ENCODE data around the gene PNMA6E.

- TF ChIP-seq CTCF (IDR thresholded peaks at IDR 0.05) (no peak), POLR2AphosphoS5 (IDR thresholded peaks at IDR 0.05; ENCODE audit: insufficient read depth in 1 of 2, low read depth in 1 of 2) (no peak), POLR2A (IDR thresholded peaks at IDR 0.05) (no peak)
Measured at GRCh38 chrX:153372949-153373348, 28.2 kb downstream of the PNMA6E start.

All from vagina (tissue), 2 donors.